GM12878 (cell line): Measurements from ENCODE around the gene CLMP. TPM values are rescaled to one million over a fixed set of nuclear protein-coding genes. Genes with fewer than 3 reads are reported as not detected.

Source experiments
- ATAC-seq: fragments of 200-7000 bp; cut with Tn5 transposase; 3 replicates; pipeline ENCODE4 v1.9.1; 2020; ENCODE audit warnings: mild to moderate bottlenecking, moderate library complexity
- BruUV-seq: library from RNA; stranded (reverse); fragments of 400-500 nt; replicated peaks from 2 replicates; lab custom pipeline; 2021; lab: Mats Ljungman, UMichigan
- CTCF ChIA-PET: fragments of 300-600 bp; sonication (Branson Sonifier 250); formaldehyde crosslinking; extraction: SDS; loops from one replicate; lab custom pipeline; 2021; ENCODE audit warnings: inconsistent platforms; lab: Yijun Ruan, JAX
- POLR2A ChIA-PET: fragments of 350-600 bp; formaldehyde crosslinking; extraction: SDS; loops from one replicate; lab custom pipeline; 2021; ENCODE audit warnings: inconsistent platforms; lab: Charles Lee
- RAD21 ChIA-PET: fragments of 300-600 bp; sonication (Branson Sonifier 250); formaldehyde crosslinking; loops from one replicate; lab custom pipeline; 2023; ENCODE audit warnings: antibody characterized with exemption; ENCODE audit not compliant: unreplicated experiment; lab: Charles Lee
- SMC1A ChIA-PET: fragments of 300-600 bp; sonication (Branson Sonifier 250); formaldehyde crosslinking; loops from one replicate; lab custom pipeline; 2023; ENCODE audit not compliant: unreplicated experiment, uncharacterized antibody; lab: Charles Lee
- DNase-seq: peaks from one replicate; pipeline ENCODE4 v3.0.0-alpha.2; 2011; ENCODE audit warnings: low read depth, low spot score
- FAIRE-seq: peaks from 3 replicates; lab custom pipeline; 2011; peaks lifted over from hg19 to GRCh38; lab: Jason Lieb, UNC
- H2AFZ ChIP-seq: 2 replicates; pipeline ENCODE4 v1.6.0; 2011; ENCODE audit warnings: low read depth, low read length, control low read depth; ENCODE audit not compliant: control insufficient read depth
- H3K27ac ChIP-seq: 2 replicates; pipeline ENCODE4 v1.5.1; 2011; ENCODE audit warnings: control low read depth; ENCODE audit not compliant: control insufficient read depth, insufficient read depth
- H3K27me3 ChIP-seq, 2 experiments: replicated peaks in 1 of 2; 2 replicates each; pipeline versions ENCODE4 v1.6.0 to v1.6.1; 2011; ENCODE audit warnings: low read length in 1 of 2; ENCODE audit not compliant: control insufficient read depth in 2 of 2, insufficient read depth in 2 of 2
- H3K36me3 ChIP-seq, 2 experiments: 2 replicates each; pipeline ENCODE4 v1.5.1; 2011; ENCODE audit warnings: low read length in 1 of 2; ENCODE audit not compliant: control insufficient read depth in 2 of 2, insufficient read depth in 2 of 2
- H3K4me1 ChIP-seq: 2 replicates; pipeline ENCODE4 v1.6.1; 2011; ENCODE audit warnings: mild to moderate bottlenecking, low read length, moderate library complexity, mixed read lengths; ENCODE audit not compliant: control insufficient read depth, insufficient read depth
- H3K4me2 ChIP-seq: 2 replicates; pipeline ENCODE4 v1.6.0; 2011; ENCODE audit warnings: control low read depth; ENCODE audit not compliant: control insufficient read depth, insufficient read depth
- H3K4me3 ChIP-seq: fragments of 200-600 bp; sonication (generic); 2 replicates; pipeline ENCODE4 v1.5.1; 2016
- H3K79me2 ChIP-seq: 2 replicates; pipeline ENCODE4 v1.6.0; 2011; ENCODE audit warnings: low read length; ENCODE audit not compliant: control insufficient read depth, insufficient read depth
- H3K9ac ChIP-seq: 2 replicates; pipeline ENCODE4 v1.8.0; 2011; ENCODE audit warnings: low read length, control low read depth, mixed read lengths; ENCODE audit not compliant: control insufficient read depth, insufficient read depth
- H3K9me3 ChIP-seq: replicated peaks from 3 replicates; pipeline ENCODE4 v1.5.1; 2011; ENCODE audit warnings: mild to moderate bottlenecking, low read length; ENCODE audit not compliant: control insufficient read depth, insufficient read depth
- H4K20me1 ChIP-seq: 2 replicates; pipeline ENCODE4 v1.6.0; 2011; ENCODE audit not compliant: control insufficient read depth, insufficient read depth
- BCL11A ChIP-seq: IDR thresholded peaks from 2 replicates; pipeline ENCODE4 v1.6.1; 2011; ENCODE audit warnings: low read depth, low read length
- BHLHE40 ChIP-seq, 2 experiments: fragments of 450-650 bp in 1 of 2; IDR thresholded peaks; 2 replicates each; pipeline ENCODE4 v1.6.1; 2011 to 2017; ENCODE audit warnings: low read depth in 2 of 2, borderline replicate concordance in 1 of 2, improper control_type of control experiment in 1 of 2, low read length in 1 of 2, mild to moderate bottlenecking in 1 of 2
- CEBPB ChIP-seq, 2 experiments: fragments of 150-350 bp in 1 of 2; IDR thresholded peaks; 2 replicates each; pipeline ENCODE4 v1.6.1; 2012 to 2014; ENCODE audit warnings: low read depth in 2 of 2, low read length in 2 of 2, borderline replicate concordance in 1 of 2, inconsistent platforms in 1 of 2
- CHD4 ChIP-seq: fragments of 200-600 bp; sonication (generic); IDR thresholded peaks from 2 replicates; pipeline ENCODE4 v1.6.1; 2016; ENCODE audit warnings: mild to moderate bottlenecking
- GABPA ChIP-seq: IDR thresholded peaks from 2 replicates; pipeline ENCODE4 v1.6.1; 2014; ENCODE audit warnings: antibody characterized with exemption, low read depth, mild to moderate bottlenecking, inconsistent platforms
- HDAC2 ChIP-seq: fragments of 200-600 bp; sonication (generic); IDR thresholded peaks from 2 replicates; pipeline ENCODE4 v1.6.1; 2017
- HDGF ChIP-seq: fragments of 450-650 bp; IDR thresholded peaks from 2 replicates; pipeline ENCODE4 v1.6.1; 2016; ENCODE audit warnings: antibody characterized with exemption
- JUNB ChIP-seq: IDR thresholded peaks from 2 replicates; pipeline ENCODE4 v1.6.1; 2016; ENCODE audit warnings: antibody characterized with exemption, mild to moderate bottlenecking
- MLLT1 ChIP-seq: fragments of 450-650 bp; IDR thresholded peaks from 2 replicates; pipeline ENCODE4 v1.6.1; 2016; ENCODE audit warnings: mild to moderate bottlenecking
- NFYA ChIP-seq: IDR thresholded peaks from 2 replicates; pipeline ENCODE4 v1.6.1; 2011; ENCODE audit warnings: low read depth, mild to moderate bottlenecking, low read length, improper control_type of control experiment, borderline replicate concordance
- RCOR1 ChIP-seq: conservative IDR thresholded peaks from 2 replicates; pipeline ENCODE4 v1.6.1; 2012; ENCODE audit warnings: low read depth, low read length, improper control_type of control experiment
- SKIL ChIP-seq: fragments of 450-650 bp; IDR thresholded peaks from 2 replicates; pipeline ENCODE4 v1.6.1; 2017; ENCODE audit warnings: mild to moderate bottlenecking, low read depth, inconsistent platforms; ENCODE audit not compliant: poor library complexity, severe bottlenecking
- SREBF2 ChIP-seq: IDR thresholded peaks from 2 replicates; pipeline ENCODE4 v1.6.1; 2012; ENCODE audit warnings: mild to moderate bottlenecking, low read length
- TAF1 ChIP-seq: IDR thresholded peaks from 2 replicates; pipeline ENCODE4 v1.6.1; 2011; ENCODE audit warnings: mild to moderate bottlenecking, low read depth, low read length, borderline replicate concordance
- ZBTB40 ChIP-seq: fragments of 450-650 bp; IDR thresholded peaks from 2 replicates; pipeline ENCODE4 v1.6.1; 2016; ENCODE audit warnings: mild to moderate bottlenecking, moderate library complexity, borderline replicate concordance
- WGBS: methylation state at CpG from one replicate; pipeline ENCODE4 v1.1.6; 2016; ENCODE audit warnings: low lambda C conversion rate; ENCODE audit not compliant: insufficient replicate concordance, insufficient coverage; ENCODE audit errors: missing lambda C conversion rate; 5-methylcytosine and 5-hydroxymethylcytosine counted together
- in situ Hi-C: fragments of 300-500 bp; cut with MboI; formaldehyde crosslinking; loops from 9 replicates; pipeline ENCODE4 v1.14.3; 2018; ENCODE audit warnings: mixed read lengths
- intact Hi-C: fragments of 100-400 bp; cut with micrococcal nuclease; formaldehyde crosslinking; loops from one replicate; pipeline ENCODE4 v1.14.2; 2022; ENCODE audit not compliant: unreplicated experiment
- polyA plus RNA-seq, 11 experiments: library from polyadenylated mRNA; depleted of rRNA in 4 of 11; unstranded in 6 of 11; stranded (reverse) in 5 of 11; fragments of >200 nt; fragmentation: Nextera tagmentation in 4 of 11; fragmentation: Illumina TruSeq in 1 of 11; extraction: Ambion mirVana in 4 of 11; extraction: Trizol in 1 of 11; gene quantifications; 1 replicate in 1 of 11; 2 replicates in 10 of 11; pipeline versions ENCODE4 v1.2.1 to v1.2.3, GENCODE V29; 2011 to 2016; ENCODE audit warnings: inconsistent platforms in 2 of 11, missing spikeins in 2 of 11, low read depth in 1 of 11
- total RNA-seq, 4 experiments: library from RNA; depleted of rRNA in 3 of 4; stranded (reverse); fragments of >200 nt in 3 of 4; fragmentation: Illumina TruSeq in 1 of 4; extraction: Trizol in 1 of 4; gene quantifications; 2 replicates each; pipeline versions ENCODE4 v1.2.1 to v1.2.3, GENCODE V29; 2013 to 2021

CLMP gene
- total and polyA plus RNA-seq, 10 of the 15 experiments (the other 5 are each of a cell fraction or from before 2014, with no cell fraction given), result 0.01 to 0.71 (median 0.20) TPM; not detected in 4

- no peaks in the 10 kb centered on the region for H4K20me1 ChIP-seq
- H3K9ac ChIP-seq, result no peak overlapping the region
- CTCF ChIA-PET, result interaction anchor here (0.6 to 2.1 kb wide), 5 partner anchors 9 to 73 kb away, joined by 3 to 11 read pairs (median 4); no protein-coding TSS in a partner anchor
- H3K4me3 ChIP-seq, result no peak overlapping the region
- BruUV-seq, result no TSS peak
- intact Hi-C loops (no loop called here), in situ Hi-C loops (no loop called here)
- RAD21 ChIA-PET, result interaction anchor here (0.8 kb wide), 1 partner anchor 73 kb away, joined by 3 read pairs; no protein-coding TSS in a partner anchor
- H3K4me1 ChIP-seq, result no peaks in the 10 kb centered on the region
- no peaks in the 10 kb centered on the region for H3K27me3 ChIP-seq
- FAIRE-seq (no peak), ATAC-seq (no peak), DNase-seq (no peak)
- POLR2A ChIA-PET, result no interaction called here
- no peak overlapping the region for H3K4me2 ChIP-seq
- 22% methylated on average over 7 of the region's 7 CpGs for whole genome bisulfite sequencing
- no peaks in the 10 kb centered on the region for H3K9me3 ChIP-seq
- H2AFZ ChIP-seq, result no peak overlapping the region
- SMC1A ChIA-PET, result interaction anchor here (0.7 to 1.0 kb wide), 2 partner anchors 12 to 28 kb away, joined by 3 to 4 read pairs; no protein-coding TSS in a partner anchor
- H3K27ac ChIP-seq, result no peak overlapping the region
- H3K36me3 ChIP-seq, result no peaks in the 10 kb centered on the region
- no peaks in the 10 kb centered on the region for H3K79me2 ChIP-seq
- TF ChIP-seq BHLHE40 (IDR thresholded peaks at IDR 0.05; ENCODE audit: borderline replicate concordance in 1 of 2, low read depth in 2 of 2, low read length in 1 of 2) (no peak), HDGF (no peak), CEBPB (IDR thresholded peaks at IDR 0.05; ENCODE audit: borderline replicate concordance in 1 of 2, low read depth in 2 of 2, low read length in 2 of 2) (no peak), TAF1 (no peak), JUNB (no peak), RCOR1 (no peak), SREBF2 (no peak), NFYA (no peak), ZBTB40 (no peak), MLLT1 (no peak), CHD4 (no peak), GABPA (no peak), BCL11A (no peak), SKIL (no peak), HDAC2 (no peak)
Observed at GRCh38 chr11:123174196-123175183, 20.6 kb downstream of the CLMP start.
